HG02798 (cell line): Measurements from ENCODE around the gene PTPRE.

ENCODE experiments used
- ATAC-seq: cut with Tn5 transposase; IDR thresholded peaks from one replicate; pipeline ENCODE4 v1.9.1; 2021; ENCODE audit warnings: mild to moderate bottlenecking; ENCODE audit not compliant: unreplicated experiment, poor library complexity

PTPRE gene

GRCh38 chr10:127905001-127905847 lies 1.7 kb upstream of the PTPRE start:
- ATAC-seq: no peak

GRCh38 chr10:127905848-127906261 lies 1.0 kb upstream of the PTPRE start:
- no peak for ATAC-seq

GRCh38 chr10:127907411-127908105 lies 655 bp downstream of the PTPRE start:
- ATAC-seq: peak; percentile 4

GRCh38 chr10:127908106-127908958 lies 1.4 kb downstream of the PTPRE start:
- ATAC-seq: no peak

GRCh38 chr10:127908959-127909267 lies 2.0 kb downstream of the PTPRE start:
- no peak for ATAC-seq

GRCh38 chr10:127909716-127910463 lies 3.0 kb downstream of the PTPRE start:
- ATAC-seq: no peak

GRCh38 chr10:127910464-127910770 lies 3.5 kb downstream of the PTPRE start:
- no peak for ATAC-seq

- no peak for ATAC-seq
Observed at GRCh38 chr10:127911218-127911866, 4.4 kb downstream of the PTPRE start.

- ATAC-seq: no peak
Observed at GRCh38 chr10:127911867-127912257, 5.0 kb downstream of the PTPRE start.

- no peak for ATAC-seq
Observed at GRCh38 chr10:127912607-127913367, 5.9 kb downstream of the PTPRE start.

GRCh38 chr10:127913368-127913759 lies 6.5 kb downstream of the PTPRE start:
- ATAC-seq: no peak

GRCh38 chr10:127915324-127915723 lies 8.4 kb downstream of the PTPRE start:
- ATAC-seq: no peak

- ATAC-seq: no peak
Observed at GRCh38 chr10:127916826-127917225, 9.9 kb downstream of the PTPRE start.

GRCh38 chr10:127918572-127918971 lies 11.7 kb downstream of the PTPRE start:
- ATAC-seq: no peak

- peak; percentile 49 for ATAC-seq
Observed at GRCh38 chr10:127919418-127920271, 12.7 kb downstream of the PTPRE start.

GRCh38 chr10:127920306-127921074 lies 13.6 kb downstream of the PTPRE start:
- no peak for ATAC-seq

- ATAC-seq: no peak
Observed at GRCh38 chr10:127921075-127921752, 14.3 kb downstream of the PTPRE start.
